Fibroblast of mammary gland (primary cell): ENCODE results near the gene AP1G1.
A peak's percentile ranks its signal among the peaks of the same experiment; 100 is the strongest.
"Not testable (repeated sequence)": the region's sequence is repeated elsewhere in the genome, so short reads cannot be mapped to it uniquely, and the experiment has no call there.

Source experiments
- DNase-seq: peaks from one replicate; pipeline ENCODE4 v3.0.0-alpha.2; 2010; ENCODE audit warnings: low read depth
- H3K4me3 ChIP-seq: 2 replicates; pipeline ENCODE4 v1.5.1; 2011; ENCODE audit warnings: low read depth, mild to moderate bottlenecking, low read length, moderate library complexity; ENCODE audit not compliant: control insufficient read depth
- TF ChIP-seq, protein P1 (sequence below): conservative IDR thresholded peaks from 2 replicates; pipeline ENCODE4 v1.5.1; 2011; ENCODE audit warnings: low read depth, low read length, inconsistent platforms; ENCODE audit not compliant: control insufficient read depth, insufficient read depth

Gene AP1G1

GRCh38 chr16:71693164-71693563 is 115.5 kb downstream of the AP1G1 start:
- TF ChIP-seq, protein P1, sequence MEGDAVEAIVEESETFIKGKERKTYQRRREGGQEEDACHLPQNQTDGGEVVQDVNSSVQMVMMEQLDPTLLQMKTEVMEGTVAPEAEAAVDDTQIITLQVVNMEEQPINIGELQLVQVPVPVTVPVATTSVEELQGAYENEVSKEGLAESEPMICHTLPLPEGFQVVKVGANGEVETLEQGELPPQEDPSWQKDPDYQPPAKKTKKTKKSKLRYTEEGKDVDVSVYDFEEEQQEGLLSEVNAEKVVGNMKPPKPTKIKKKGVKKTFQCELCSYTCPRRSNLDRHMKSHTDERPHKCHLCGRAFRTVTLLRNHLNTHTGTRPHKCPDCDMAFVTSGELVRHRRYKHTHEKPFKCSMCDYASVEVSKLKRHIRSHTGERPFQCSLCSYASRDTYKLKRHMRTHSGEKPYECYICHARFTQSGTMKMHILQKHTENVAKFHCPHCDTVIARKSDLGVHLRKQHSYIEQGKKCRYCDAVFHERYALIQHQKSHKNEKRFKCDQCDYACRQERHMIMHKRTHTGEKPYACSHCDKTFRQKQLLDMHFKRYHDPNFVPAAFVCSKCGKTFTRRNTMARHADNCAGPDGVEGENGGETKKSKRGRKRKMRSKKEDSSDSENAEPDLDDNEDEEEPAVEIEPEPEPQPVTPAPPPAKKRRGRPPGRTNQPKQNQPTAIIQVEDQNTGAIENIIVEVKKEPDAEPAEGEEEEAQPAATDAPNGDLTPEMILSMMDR = no peak
- no peak for DNase-seq
- H3K4me3 ChIP-seq = no peak overlapping the region

DNA sequence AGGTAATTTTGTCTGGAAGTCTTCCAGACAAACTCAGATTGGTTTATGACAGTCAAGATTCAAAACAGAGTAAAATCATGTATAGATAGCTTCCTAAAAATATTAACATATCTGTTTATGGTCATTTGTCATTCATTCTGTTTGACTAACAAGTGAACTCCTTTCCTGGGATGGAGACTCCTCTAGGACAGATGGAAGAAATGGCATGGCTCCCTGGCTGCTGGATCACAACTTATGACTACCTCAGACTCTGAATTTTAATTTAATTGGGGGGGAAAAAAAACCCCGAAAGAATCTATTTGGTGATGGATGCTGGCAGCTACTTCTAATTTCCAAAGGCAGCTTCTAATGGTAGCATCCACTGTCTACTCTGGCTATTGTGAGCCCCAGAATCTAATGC is 118.7 kb downstream of the AP1G1 start:
- DNase-seq = no peak
- TF ChIP-seq, protein P1 = no peak
- no peak overlapping the region for H3K4me3 ChIP-seq

DNA sequence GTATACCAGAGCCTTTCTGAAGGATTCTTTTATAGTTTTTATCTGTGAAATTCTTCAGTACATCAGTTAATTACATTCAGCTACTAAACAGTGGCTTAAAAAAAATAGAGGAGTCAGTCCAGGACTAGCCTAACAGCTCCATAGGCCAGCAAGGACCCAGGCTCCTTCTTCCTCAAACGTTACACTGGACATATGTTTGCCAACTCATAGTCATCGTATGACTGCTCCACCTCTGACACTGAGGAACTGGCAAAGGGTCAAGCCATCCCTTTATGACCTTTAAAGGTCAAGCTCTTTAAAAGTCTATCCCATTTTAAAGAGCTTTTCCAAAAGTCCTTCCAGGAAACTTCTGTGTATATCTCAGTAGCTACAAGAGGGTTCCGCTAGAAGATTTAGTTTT is 120.8 kb downstream of the AP1G1 start:
- peak; percentile 33 for DNase-seq
- TF ChIP-seq, protein P1 = no peak

GRCh38 chr16:71684280-71684679 is 124.4 kb downstream of the AP1G1 start:
- not testable (repeated sequence) for DNase-seq, H3K4me3 ChIP-seq

More for the DNA sequence above, 120.8 kb downstream of the AP1G1 start:
- H3K4me3 ChIP-seq = no peak overlapping the region

GRCh38 chr16:71681360-71681759 is 127.3 kb downstream of the AP1G1 start:
- TF ChIP-seq, protein P1 = no peak

More at GRCh38 chr16:71681360-71681759, 127.3 kb downstream of the AP1G1 start:
- no peak for DNase-seq
- H3K4me3 ChIP-seq = no peak overlapping the region
